ENCODE measurements around the gene FHIT. TPM values are rescaled to one million over a fixed set of nuclear protein-coding genes. Genes with fewer than 3 reads are reported as not detected.

The FHIT gene
- total RNA-seq, 1 donor from 2014 or later, result 5.7 TPM

DNA sequence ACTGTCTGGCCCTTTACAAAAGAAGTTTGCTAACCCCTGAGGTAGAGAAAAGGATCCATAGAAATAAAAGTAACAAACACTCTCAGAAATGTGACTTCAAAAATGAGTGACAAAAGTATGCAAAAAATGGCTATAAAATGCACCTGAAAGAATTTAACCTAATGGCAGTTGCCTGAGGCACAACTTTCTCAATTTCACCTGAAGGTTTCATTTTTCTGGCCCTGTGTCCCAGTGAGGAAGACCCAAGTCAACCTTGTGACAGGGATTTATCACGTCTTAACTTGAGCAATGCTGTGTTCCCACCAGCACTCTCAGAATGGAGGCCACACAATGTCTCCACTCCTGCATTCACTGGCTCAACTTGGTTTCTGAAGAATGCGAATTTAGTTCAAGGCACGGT, 83.0 kb downstream of the FHIT start:
- TF ChIP-seq EZH2 (IDR thresholded peaks at IDR 0.05), result no peak
- TF ChIP-seq EZH2phosphoT487 (IDR thresholded peaks at IDR 0.05), result no peak
- TF ChIP-seq, protein P1, sequence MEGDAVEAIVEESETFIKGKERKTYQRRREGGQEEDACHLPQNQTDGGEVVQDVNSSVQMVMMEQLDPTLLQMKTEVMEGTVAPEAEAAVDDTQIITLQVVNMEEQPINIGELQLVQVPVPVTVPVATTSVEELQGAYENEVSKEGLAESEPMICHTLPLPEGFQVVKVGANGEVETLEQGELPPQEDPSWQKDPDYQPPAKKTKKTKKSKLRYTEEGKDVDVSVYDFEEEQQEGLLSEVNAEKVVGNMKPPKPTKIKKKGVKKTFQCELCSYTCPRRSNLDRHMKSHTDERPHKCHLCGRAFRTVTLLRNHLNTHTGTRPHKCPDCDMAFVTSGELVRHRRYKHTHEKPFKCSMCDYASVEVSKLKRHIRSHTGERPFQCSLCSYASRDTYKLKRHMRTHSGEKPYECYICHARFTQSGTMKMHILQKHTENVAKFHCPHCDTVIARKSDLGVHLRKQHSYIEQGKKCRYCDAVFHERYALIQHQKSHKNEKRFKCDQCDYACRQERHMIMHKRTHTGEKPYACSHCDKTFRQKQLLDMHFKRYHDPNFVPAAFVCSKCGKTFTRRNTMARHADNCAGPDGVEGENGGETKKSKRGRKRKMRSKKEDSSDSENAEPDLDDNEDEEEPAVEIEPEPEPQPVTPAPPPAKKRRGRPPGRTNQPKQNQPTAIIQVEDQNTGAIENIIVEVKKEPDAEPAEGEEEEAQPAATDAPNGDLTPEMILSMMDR (IDR thresholded peaks at IDR 0.05), result no peak
- Histone ChIP-seq H3K36me3 (no peaks in the 10 kb centered on the region), H3K4me2 (no peak overlapping the region), H3K9ac (no peak overlapping the region), H3K4me3 (no peak overlapping the region), H3K27ac (no peak overlapping the region), H3K4me1 (no peaks in the 10 kb centered on the region), H3K79me2 (ENCODE audit: low read depth) (no peaks in the 10 kb centered on the region), H3K9me3 (ENCODE audit: low read depth) (no peaks in the 10 kb centered on the region), H4K20me1 (ENCODE audit: low read depth) (no peaks in the 10 kb centered on the region), H3K27me3 (no peaks in the 10 kb centered on the region), H3F3A (ENCODE audit: low read depth) (no peaks in the 10 kb centered on the region), H2AFZ (replicated peaks) (no peak overlapping the region)
- no peaks in the 10 kb centered on the region for H3K36me3 Mint-ChIP-seq
- H3K4me1 Mint-ChIP-seq, result peaks cover 11% of the 10 kb centered on the region
- peaks cover 2% of the 10 kb centered on the region for H3K27me3 Mint-ChIP-seq (ENCODE audit: insufficient read depth, low read depth)
- no peak overlapping the region for H3K4me3 Mint-ChIP-seq
- peaks cover 15% of the 10 kb centered on the region for H3K9me3 Mint-ChIP-seq
- no peak for DNase-seq (ENCODE audit: low spot score)
- no peak overlapping the region for H3K27ac Mint-ChIP-seq

DNA sequence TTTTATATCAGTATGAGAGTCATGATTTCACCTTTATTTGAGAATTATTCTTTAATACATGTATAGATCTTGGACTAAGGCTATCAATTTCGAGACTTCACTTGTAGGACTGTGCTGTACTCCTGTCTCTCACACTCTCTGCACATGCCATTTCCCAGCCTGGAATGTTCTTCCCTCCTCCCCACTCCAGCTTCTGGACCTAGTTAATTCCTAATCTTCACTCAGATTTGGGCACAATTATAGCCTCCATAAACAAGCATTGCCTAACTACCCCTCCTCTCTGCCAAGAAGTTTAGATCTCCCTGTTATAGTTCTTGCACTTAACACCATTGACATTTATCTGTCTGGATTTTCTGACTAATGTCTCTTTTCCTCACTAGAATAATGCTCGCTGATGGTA, 88.3 kb downstream of the FHIT start:
- TF ChIP-seq EZH2 (IDR thresholded peaks at IDR 0.05), result no peak
- TF ChIP-seq, protein P1 (IDR thresholded peaks at IDR 0.05), result no peak
- no peak for TF ChIP-seq EZH2phosphoT487 (IDR thresholded peaks at IDR 0.05)
- no peak overlapping the region for H3K9ac ChIP-seq
- H3K27me3 ChIP-seq, result no peaks in the 10 kb centered on the region
- no peak overlapping the region for H3K27ac ChIP-seq
- Mint-ChIP-seq H3K36me3 (no peaks in the 10 kb centered on the region), H3K27me3 (ENCODE audit: insufficient read depth, low read depth) (peaks cover 2% of the 10 kb centered on the region), H3K9me3 (peaks cover 15% of the 10 kb centered on the region), H3K4me1 (no peaks in the 10 kb centered on the region), H3K27ac (no peak overlapping the region), H3K4me3 (no peak overlapping the region)
- no peak overlapping the region for H3K4me3 ChIP-seq
- no peaks in the 10 kb centered on the region for H3K79me2 ChIP-seq (ENCODE audit: low read depth)
- H3K9me3 ChIP-seq (ENCODE audit: low read depth), result no peaks in the 10 kb centered on the region
- H3K4me1 ChIP-seq, result no peaks in the 10 kb centered on the region
- no peak overlapping the region for H3K4me2 ChIP-seq
- no peaks in the 10 kb centered on the region for H3K36me3 ChIP-seq
- no peaks in the 10 kb centered on the region for H3F3A ChIP-seq (ENCODE audit: low read depth)
- no peaks in the 10 kb centered on the region for H4K20me1 ChIP-seq (ENCODE audit: low read depth)
- DNase-seq (ENCODE audit: low spot score), result no peak
- no peak overlapping the region for H2AFZ ChIP-seq (replicated peaks)

DNA sequence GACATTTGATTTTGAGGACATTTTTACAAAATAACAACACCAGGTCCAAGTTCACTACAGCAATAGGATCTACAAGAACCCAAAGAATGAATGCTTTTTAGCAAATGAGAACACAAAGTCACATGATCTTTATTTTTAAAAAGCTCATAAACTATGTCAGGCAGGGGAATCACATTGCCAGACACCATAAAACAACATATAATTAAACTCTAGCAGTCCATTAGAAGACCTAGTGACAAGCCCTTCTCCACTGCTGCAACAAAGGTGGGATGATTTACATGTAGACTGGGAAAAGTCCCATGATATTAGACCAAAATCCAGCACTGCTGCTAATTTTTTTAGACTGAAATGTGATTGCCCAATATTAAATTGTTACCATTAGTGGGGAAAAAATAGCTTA, 92.6 kb downstream of the FHIT start:
- TF ChIP-seq EZH2 (IDR thresholded peaks at IDR 0.05) (no peak), EZH2phosphoT487 (IDR thresholded peaks at IDR 0.05) (no peak)
- TF ChIP-seq, protein P1 (IDR thresholded peaks at IDR 0.05), result no peak
- Histone ChIP-seq H4K20me1 (ENCODE audit: low read depth) (no peaks in the 10 kb centered on the region), H3K27me3 (no peaks in the 10 kb centered on the region), H3K36me3 (no peaks in the 10 kb centered on the region), H3K9me3 (ENCODE audit: low read depth) (no peaks in the 10 kb centered on the region), H3F3A (ENCODE audit: low read depth) (no peaks in the 10 kb centered on the region), H3K4me1 (no peaks in the 10 kb centered on the region), H2AFZ (replicated peaks) (no peak overlapping the region), H3K4me2 (no peak overlapping the region), H3K9ac (no peak overlapping the region), H3K27ac (no peak overlapping the region), H3K4me3 (no peak overlapping the region), H3K79me2 (ENCODE audit: low read depth) (no peaks in the 10 kb centered on the region)
- H3K9me3 Mint-ChIP-seq, result no peaks in the 10 kb centered on the region
- H3K27ac Mint-ChIP-seq, result no peak overlapping the region
- no peaks in the 10 kb centered on the region for H3K36me3 Mint-ChIP-seq
- peaks cover 2% of the 10 kb centered on the region for H3K27me3 Mint-ChIP-seq (ENCODE audit: insufficient read depth, low read depth)
- no peak overlapping the region for H3K4me3 Mint-ChIP-seq
- DNase-seq (ENCODE audit: low spot score), result no peak
- peaks cover 10% of the 10 kb centered on the region for H3K4me1 Mint-ChIP-seq

All from neural progenitor cell (in vitro differentiated cells).